NCI-H446 (cell line): ENCODE data around the gene HHIPL1.
A peak's percentile ranks its signal among the peaks of the same experiment; 100 is the strongest.

ENCODE experiments used
- DNase-seq, 2 experiments: peaks; one replicate each; lab custom pipeline; 2025; lab: John Stamatoyannopoulos, UW

Gene HHIPL1

DNA sequence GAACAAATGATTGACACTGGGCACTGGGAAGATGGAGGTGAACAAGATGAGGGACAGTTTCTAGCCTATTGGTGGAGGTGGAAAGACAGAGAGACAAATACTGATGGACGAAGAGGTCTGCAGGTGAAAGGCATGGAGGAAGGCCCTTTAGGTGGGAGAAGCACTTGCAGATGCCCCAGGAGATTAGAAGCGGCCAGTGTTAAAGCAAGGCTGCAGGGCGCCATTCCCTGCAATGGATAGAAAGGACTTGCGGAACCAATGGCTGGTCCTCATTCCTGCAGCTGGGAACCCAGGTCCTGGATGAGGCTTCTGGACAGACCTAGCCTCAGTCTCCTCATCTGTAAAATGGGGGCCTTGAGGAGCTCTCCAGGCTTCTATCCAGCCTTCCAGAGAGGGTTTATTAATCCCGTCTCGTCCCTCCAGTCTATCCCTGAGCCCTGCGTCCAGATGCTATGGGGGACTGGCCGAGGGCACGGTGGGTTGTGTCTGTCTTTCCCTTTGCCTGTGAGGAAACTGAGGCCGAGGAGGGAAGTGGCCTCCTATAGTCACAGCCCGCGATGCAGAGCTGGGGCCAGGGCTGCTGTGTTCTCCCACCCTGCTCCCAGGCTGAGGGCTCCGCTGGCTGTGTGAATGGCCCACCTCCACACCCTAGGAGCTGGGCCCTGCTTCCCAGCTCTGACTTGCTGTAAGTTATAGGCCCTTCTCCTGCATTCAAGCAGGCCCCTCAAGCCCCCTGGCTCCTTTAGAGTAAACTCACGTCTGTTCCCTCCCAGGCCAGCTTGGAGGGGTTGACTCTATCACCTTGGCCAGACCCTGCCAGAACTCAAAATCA lies 72.1 kb downstream of the HHIPL1 start:
- DNase-seq: no peak

DNA sequence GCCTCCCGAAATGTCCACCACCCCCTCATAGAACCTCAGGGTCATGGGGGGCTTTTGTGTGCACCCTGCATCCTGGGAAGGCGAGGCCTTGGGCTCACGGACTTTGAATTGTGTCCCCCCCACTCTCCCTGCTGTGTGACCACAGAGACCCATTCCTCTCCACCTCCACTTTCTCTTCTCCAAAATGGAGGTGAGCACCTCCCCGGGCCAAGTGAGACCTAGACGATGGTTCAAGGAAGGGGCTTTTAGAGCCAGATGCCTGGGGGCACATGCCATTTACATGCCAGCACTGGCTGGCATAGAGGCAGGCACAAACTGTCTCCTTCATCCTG lies 72.7 kb downstream of the HHIPL1 start:
- DNase-seq: no peak

DNA sequence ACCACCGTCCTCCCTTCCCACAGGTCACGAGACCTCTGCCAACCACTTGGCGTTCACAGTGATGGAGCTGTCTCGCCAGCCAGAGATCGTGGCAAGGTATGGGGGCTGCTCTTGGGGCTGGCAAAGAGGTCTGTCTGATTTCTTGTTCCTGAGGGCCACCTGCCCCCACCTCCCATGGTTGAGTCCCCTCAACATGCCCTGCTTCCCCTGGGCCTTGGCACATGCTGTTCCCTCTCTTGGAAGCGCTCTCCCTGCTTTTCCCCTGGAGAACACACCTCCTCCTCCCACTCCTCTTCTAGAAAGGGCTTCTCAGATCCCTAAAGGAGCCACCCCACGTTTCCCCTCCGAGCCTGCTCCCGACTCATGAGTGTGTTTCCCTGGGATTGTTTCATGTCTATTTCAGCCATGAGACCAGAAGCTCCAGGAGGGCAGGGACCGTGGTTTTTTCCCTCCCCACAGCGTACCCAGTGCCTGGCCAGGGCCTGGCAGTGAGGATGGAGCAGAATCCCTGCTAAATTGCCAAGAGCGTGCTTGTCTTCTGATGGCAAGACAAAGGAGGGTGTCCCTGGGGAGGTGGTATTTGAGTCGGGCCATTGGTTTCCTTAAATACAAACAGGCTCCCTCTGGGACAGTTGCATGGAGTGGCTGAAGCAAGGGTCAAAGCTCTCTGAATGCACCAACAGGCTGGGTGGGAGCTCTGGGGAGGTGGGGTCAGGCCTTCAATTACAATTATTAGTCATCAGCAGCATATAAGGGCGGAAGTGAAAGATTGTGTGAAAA lies 73.3 kb downstream of the HHIPL1 start:
- peak; percentile 15 to 62 for DNase-seq

- no peak for DNase-seq
Observed at GRCh38 chr14:99718811-99719192, 73.9 kb downstream of the HHIPL1 start.

GRCh38 chr14:99720941-99721791 lies 76.2 kb downstream of the HHIPL1 start:
- DNase-seq: no peak

- DNase-seq: no peak
Observed at GRCh38 chr14:99721792-99722516, 77.0 kb downstream of the HHIPL1 start.

DNA sequence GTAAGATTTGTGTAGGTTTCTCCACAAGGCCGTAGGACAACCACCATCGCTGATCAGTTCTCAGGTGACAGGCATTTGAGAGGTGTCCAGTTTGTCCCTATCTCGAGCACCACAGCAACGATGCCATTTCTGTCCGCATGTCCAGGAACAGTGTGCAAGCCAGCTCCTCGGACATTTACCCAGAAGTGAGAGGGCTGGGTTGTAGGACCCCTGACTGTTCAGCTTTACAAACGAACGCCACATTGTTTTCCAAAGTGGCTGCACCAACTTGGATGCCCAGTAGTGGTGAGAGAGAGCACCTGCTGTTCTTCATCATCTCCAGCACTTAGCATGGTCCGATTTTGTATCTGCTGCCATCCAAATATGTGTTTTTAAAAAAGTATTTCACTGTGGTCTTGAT lies 77.8 kb downstream of the HHIPL1 start:
- no peak for DNase-seq

- DNase-seq: no peak
Observed at GRCh38 chr14:99724196-99724891, 79.4 kb downstream of the HHIPL1 start.

DNA sequence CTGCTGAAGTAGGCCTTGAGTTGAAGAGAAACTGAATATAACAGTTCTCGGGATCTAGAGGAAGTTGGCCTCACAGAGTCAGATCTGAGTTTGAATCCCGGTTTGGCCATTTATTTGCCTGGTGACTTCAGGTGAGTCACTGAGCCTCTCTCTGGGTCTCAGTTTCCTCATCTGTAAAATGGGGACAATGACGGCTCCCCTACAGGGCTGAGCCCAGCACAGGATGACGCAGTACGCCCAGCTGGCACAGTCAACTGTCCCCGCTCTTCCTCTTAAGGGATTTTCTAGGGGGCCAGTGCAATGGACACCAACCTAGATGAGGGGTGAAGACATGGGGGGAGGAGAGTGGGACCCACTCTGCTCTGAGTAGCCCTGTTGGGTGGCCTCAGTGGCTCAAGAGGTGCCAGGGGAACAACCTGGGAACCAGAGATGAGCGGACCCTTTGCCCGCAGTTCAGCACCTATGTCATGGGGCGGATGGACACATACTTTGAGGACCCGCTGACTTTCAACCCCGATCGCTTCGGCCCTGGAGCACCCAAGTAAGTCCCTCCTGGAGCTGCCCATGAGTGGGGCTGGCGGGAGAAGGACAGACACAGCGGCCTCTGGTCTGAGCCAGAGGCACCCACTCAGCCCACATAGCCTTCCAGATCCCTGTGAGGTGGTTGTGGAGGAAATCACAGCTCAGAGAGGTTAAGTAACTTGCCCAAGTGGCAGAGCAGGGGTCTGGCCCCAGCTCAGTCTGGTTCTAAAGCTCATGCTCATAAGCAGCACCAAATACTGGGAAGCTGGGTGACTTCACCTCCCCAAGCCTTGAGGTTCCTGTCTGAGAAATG lies 80.2 kb downstream of the HHIPL1 start:
- no peak for DNase-seq

GRCh38 chr14:99725774-99726537 lies 81.0 kb downstream of the HHIPL1 start:
- no peak for DNase-seq

DNA sequence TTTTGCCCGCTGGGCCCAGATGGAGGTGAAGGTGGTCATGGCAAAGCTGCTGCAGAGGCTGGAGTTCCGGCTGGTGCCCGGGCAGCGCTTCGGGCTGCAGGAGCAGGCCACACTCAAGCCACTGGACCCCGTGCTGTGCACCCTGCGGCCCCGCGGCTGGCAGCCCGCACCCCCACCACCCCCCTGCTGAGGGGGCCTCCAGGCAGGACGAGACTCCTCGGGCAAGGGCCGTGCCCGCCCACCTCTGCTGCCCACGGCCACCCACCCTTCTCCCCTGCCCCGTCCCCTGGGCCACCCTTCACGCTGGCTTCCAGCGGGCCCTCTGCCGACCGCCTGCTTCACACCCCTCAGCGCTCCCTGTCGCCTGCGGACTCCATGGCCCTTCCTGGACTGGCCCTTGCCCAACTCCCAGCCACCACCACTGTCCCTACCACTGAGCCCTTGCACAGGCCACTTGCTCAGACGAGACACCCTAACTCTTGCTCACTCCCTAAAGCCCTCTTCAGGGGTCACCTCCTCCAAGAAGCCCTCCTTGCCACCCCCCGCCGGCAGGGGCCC lies 81.7 kb downstream of the HHIPL1 start:
- no peak for DNase-seq

GRCh38 chr14:99727096-99727870 lies 82.4 kb downstream of the HHIPL1 start:
- no peak for DNase-seq

DNA sequence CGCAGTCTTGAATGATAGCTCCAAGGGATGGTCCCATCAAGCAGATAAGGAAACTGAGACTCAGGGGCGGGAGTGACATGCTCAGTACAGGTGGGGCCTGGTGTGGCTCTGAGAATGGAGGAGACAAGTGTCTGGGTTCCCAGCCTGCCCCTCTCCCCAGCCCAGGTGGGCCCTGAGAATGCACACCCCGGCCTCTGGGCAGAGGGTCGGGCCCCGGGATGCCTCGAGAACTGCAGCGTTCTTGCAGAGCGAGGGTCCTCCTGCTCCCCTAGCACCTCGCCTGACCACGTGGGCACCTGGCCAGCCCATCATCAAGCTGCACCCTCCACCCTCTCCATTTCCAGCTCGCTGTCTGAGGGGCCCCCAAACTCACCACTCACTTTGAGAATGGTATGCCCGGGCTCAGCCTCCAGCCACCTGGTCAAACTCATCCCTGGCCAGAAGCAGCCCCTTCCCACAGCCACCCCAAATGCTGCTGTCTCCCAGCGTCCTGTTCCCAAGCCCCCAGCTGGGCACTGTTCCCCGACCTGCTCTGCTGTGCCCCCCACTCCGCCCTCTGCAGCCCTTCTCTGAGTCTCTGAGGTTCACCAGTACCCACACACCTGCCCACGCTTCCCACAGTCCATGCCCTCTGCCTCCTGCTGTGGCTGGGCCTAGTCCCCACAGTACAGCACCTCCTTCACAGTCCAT lies 83.4 kb downstream of the HHIPL1 start:
- no peak for DNase-seq

DNA sequence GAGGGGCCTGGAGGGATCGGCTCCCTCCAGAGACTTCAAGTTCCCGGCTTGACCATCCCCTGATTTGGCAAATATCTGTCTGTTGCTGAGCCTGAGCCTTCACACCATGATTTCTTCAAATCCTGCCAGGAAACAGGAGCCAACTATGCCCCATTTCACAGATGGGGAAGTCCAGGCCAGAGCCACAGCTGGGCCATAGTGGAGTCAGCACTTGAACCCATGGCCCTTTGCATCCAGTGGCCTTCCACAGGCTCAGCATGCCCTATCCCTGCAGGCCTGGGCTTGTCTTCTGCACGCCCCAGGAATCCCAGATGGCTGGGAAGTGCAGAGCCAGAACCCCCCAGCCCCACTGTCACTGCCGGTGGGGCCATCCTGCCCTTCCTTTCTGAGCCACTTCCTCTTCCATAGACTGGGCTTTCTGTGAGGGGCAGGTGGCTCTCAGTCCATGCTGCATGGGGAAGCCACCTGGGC lies 84.1 kb downstream of the HHIPL1 start:
- no peak for DNase-seq
